ENCODE measurements around the gene TMEM43.

Gene TMEM43

GRCh38 chr3:14126017-14126886 lies 1.4 kb downstream of the TMEM43 start:
- TF ChIP-seq CTCF (IDR thresholded peaks at IDR 0.05; ENCODE audit: low read depth, low read length), result no peak
- DNase-seq, result no peak
- H3K27me3 ChIP-seq (ENCODE audit: insufficient read depth, low read depth, severe bottlenecking), result no peaks in the 10 kb centered on the region
- H3K9me3 ChIP-seq (ENCODE audit: severe bottlenecking), result no peaks in the 10 kb centered on the region
- H3K4me3 ChIP-seq (ENCODE audit: low read depth, low read length), result peak overlapping the region; percentile 63
- H3K36me3 ChIP-seq, result peaks cover 44% of the 10 kb centered on the region
- peak overlapping the region; percentile 79 for H3K27ac ChIP-seq

- DNase-seq, result no peak
- no peak for TF ChIP-seq CTCF (IDR thresholded peaks at IDR 0.05; ENCODE audit: low read depth, low read length)
- Histone ChIP-seq H3K9me3 (ENCODE audit: severe bottlenecking) (no peaks in the 10 kb centered on the region), H3K27me3 (ENCODE audit: insufficient read depth, low read depth, severe bottlenecking) (no peaks in the 10 kb centered on the region), H3K4me3 (ENCODE audit: low read depth, low read length) (no peak overlapping the region), H3K36me3 (peaks cover 46% of the 10 kb centered on the region), H3K27ac (no peak overlapping the region)
Measured at GRCh38 chr3:14126887-14127505, 2.1 kb downstream of the TMEM43 start.

- Histone ChIP-seq H3K27ac (no peak overlapping the region), H3K4me3 (ENCODE audit: low read depth, low read length) (no peak overlapping the region)
- no peak for TF ChIP-seq CTCF (IDR thresholded peaks at IDR 0.05; ENCODE audit: low read depth, low read length)
Measured at GRCh38 chr3:14127516-14128161, 2.8 kb downstream of the TMEM43 start.

GRCh38 chr3:14128724-14129123 lies 3.9 kb downstream of the TMEM43 start:
- Histone ChIP-seq H3K27ac (no peak overlapping the region), H3K36me3 (peaks cover 62% of the 10 kb centered on the region), H3K4me3 (ENCODE audit: low read depth, low read length) (no peak overlapping the region), H3K27me3 (ENCODE audit: insufficient read depth, low read depth, severe bottlenecking) (no peaks in the 10 kb centered on the region), H3K9me3 (ENCODE audit: severe bottlenecking) (no peaks in the 10 kb centered on the region)
- TF ChIP-seq CTCF (IDR thresholded peaks at IDR 0.05; ENCODE audit: low read depth, low read length), result no peak
- no peak for DNase-seq

More at GRCh38 chr3:14127516-14128161, 2.8 kb downstream of the TMEM43 start:
- DNase-seq, result no peak
- Histone ChIP-seq H3K27me3 (ENCODE audit: insufficient read depth, low read depth, severe bottlenecking) (no peaks in the 10 kb centered on the region), H3K36me3 (peaks cover 51% of the 10 kb centered on the region), H3K9me3 (ENCODE audit: severe bottlenecking) (no peaks in the 10 kb centered on the region)

GRCh38 chr3:14129296-14129695 lies 4.4 kb downstream of the TMEM43 start:
- H3K36me3 ChIP-seq, result peaks cover 67% of the 10 kb centered on the region

More at GRCh38 chr3:14129296-14129695, 4.4 kb downstream of the TMEM43 start:
- Histone ChIP-seq H3K27ac (no peak overlapping the region), H3K27me3 (ENCODE audit: insufficient read depth, low read depth, severe bottlenecking) (no peaks in the 10 kb centered on the region), H3K9me3 (ENCODE audit: severe bottlenecking) (no peaks in the 10 kb centered on the region), H3K4me3 (ENCODE audit: low read depth, low read length) (no peak overlapping the region)
- DNase-seq, result no peak
- no peak for TF ChIP-seq CTCF (IDR thresholded peaks at IDR 0.05; ENCODE audit: low read depth, low read length)

All from WERI-Rb-1 (cell line).